HG02798 (cell line): ENCODE measurements around the gene RASGRF1.
"Not testable (repeated sequence)": the region's sequence is repeated elsewhere in the genome, so short reads cannot be mapped to it uniquely, and the experiment has no call there.

ENCODE experiments used
- ATAC-seq: cut with Tn5 transposase; IDR thresholded peaks from one replicate; pipeline ENCODE4 v1.9.1; 2021; ENCODE audit warnings: mild to moderate bottlenecking; ENCODE audit not compliant: unreplicated experiment, poor library complexity

The RASGRF1 gene

DNA sequence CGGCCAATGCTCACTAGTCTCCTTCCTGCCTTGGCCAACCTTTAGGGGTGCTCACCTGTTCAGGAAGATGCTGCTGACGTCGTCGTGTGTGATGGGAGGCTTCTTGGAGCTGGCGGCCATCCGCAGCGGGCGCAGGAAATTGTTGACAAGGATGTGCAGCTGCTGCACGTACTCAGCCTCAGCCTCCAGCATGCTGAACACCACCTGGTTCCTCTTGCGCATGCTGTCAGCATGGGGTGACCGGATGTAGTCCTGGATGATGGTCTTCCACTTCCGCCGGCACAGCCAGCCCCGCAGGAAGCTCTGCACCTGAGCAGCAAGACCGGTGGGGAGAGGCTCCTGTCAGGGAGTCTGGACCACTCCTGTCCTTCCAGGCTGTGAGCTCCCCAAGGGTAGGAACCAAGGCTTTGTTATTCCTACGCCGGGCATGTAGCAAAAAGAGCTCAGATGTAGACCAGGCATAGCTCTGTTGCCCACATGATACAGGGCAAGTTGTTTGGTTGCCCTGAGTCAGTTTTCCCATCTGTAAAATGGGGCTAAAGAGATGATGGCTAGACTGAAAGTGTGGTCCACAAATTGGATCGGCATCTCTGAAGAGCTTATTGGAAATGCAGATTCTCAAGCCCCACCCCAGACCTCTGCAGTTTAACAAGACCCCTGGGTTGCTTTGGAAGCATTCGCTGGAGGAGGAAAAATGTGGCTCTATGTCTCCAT, 43.7 kb downstream of the RASGRF1 start:
- no peak for ATAC-seq

DNA sequence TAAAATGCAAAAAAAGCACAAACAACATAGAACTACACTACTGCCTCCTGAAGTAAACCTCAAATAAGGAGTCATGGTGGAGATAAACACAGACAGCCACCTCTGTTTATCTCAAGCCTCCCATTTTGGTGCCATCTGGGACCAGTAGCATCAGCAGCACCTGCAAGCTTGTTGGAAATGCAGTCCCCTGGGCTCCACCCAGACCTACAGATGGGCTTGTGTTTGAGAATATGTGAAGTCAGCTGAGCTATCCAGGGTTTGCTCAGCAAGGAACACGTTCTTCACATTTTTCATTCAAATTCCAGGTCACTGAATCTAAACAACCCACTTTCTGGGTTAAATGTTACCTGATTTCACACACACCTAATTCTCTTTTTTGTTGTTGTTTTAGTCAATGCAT, 45.5 kb downstream of the RASGRF1 start:
- ATAC-seq = no peak

- no peak for ATAC-seq
Observed at GRCh38 chr15:79042213-79042928, 48.2 kb downstream of the RASGRF1 start.

GRCh38 chr15:79041601-79042168, 48.9 kb downstream of the RASGRF1 start:
- ATAC-seq = no peak

GRCh38 chr15:79037848-79038247, 52.7 kb downstream of the RASGRF1 start:
- ATAC-seq = no peak

- ATAC-seq = no peak
Observed at GRCh38 chr15:79036323-79036722, 54.3 kb downstream of the RASGRF1 start.

- no peak for ATAC-seq
Observed at GRCh38 chr15:79035814-79036213, 54.8 kb downstream of the RASGRF1 start.

- peak; percentile 74 for ATAC-seq
Observed at GRCh38 chr15:79035111-79035601, 55.4 kb downstream of the RASGRF1 start.

GRCh38 chr15:79034284-79034683, 56.3 kb downstream of the RASGRF1 start:
- no peak for ATAC-seq

- ATAC-seq = no peak
Observed at GRCh38 chr15:79032656-79033055, 57.9 kb downstream of the RASGRF1 start.

GRCh38 chr15:79031821-79032220, 58.8 kb downstream of the RASGRF1 start:
- no peak for ATAC-seq

DNA sequence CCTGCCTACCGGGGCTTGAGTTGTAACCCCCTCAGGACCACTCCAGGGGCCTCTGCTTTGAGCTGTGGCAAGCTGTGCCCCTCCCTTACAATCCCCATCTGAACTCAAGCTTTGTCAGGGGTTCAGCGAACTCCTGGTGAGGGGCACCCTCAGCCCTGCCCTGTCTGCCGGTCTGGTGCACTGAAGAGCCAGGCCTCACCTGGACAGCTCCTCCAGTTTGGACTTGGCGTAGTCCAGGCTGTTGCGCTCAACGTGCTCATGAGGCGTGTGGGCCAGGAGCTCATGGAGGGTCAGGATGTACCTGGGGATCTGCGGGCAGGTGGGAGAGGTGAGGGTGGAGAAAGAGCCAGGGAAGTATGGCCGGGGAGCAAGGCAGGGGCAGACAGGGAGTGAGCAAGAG, 59.4 kb downstream of the RASGRF1 start:
- ATAC-seq = no peak

- no peak for ATAC-seq
Observed at GRCh38 chr15:79030470-79030869, 60.1 kb downstream of the RASGRF1 start.

DNA sequence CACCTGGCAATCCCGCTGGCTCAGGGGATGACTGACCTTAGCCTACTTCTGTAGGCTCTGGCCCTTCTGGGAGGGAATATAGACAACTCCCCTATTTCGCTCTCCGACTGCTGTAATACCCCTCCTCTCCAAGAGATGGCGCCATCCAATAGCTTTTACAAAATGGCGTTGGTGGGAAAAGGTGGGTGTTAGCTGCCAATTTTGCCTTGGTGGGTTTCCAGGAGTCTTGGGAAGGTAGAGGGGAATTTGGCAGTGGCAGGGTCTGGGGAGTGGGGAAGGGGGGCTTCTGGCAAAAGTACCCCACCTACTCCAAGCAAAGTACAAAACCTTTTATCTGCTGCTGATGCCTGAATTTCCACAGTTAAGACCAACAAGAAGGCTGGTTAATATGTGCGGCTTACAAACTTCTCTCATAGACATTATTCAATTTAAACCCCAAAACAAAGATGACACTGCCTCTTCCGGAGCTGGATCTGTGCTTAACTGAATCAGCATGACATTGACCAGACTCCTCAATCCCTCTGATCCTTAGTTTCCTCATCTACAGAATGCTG, 62.1 kb downstream of the RASGRF1 start:
- ATAC-seq = no peak

GRCh38 chr15:79027532-79028410, 62.8 kb downstream of the RASGRF1 start:
- no peak for ATAC-seq

- no peak for ATAC-seq
Observed at GRCh38 chr15:79025802-79026201, 64.8 kb downstream of the RASGRF1 start.

- no peak for ATAC-seq
Observed at GRCh38 chr15:79025201-79025600, 65.4 kb downstream of the RASGRF1 start.

GRCh38 chr15:79024493-79024892, 66.1 kb downstream of the RASGRF1 start:
- not testable (repeated sequence) for ATAC-seq

GRCh38 chr15:79023918-79024317, 66.7 kb downstream of the RASGRF1 start:
- no peak for ATAC-seq

- no peak for ATAC-seq
Observed at GRCh38 chr15:79023546-79023890, 67.1 kb downstream of the RASGRF1 start.
